K562 (cell line): ENCODE data around the gene AP1G2. TPM values are rescaled to one million over a fixed set of nuclear protein-coding genes. Genes with fewer than 3 reads are reported as not detected.

Experiments
- ARHGAP35 ChIP-seq: fragments of 450-650 bp; IDR thresholded peaks from 2 replicates; pipeline ENCODE4 v1.6.1; 2018; ENCODE audit not compliant: partially characterized antibody
- CBX3 ChIP-seq, 2 experiments: IDR thresholded peaks; 1 replicate in 1 of 2; 2 replicates in 1 of 2; pipeline ENCODE4 v1.6.1; 2012; ENCODE audit warnings: inconsistent platforms in 2 of 2, low read length in 2 of 2, borderline replicate concordance in 1 of 2, control low read depth in 1 of 2
- DACH1 ChIP-seq: fragments of 450-650 bp; IDR thresholded peaks from 2 replicates; pipeline ENCODE4 v1.6.1; 2018; ENCODE audit not compliant: partially characterized antibody
- E2F3 ChIP-seq: fragments of 250-450 bp; sonication (Bioruptor Pico); IDR thresholded peaks from 2 replicates; pipeline ENCODE4 v1.4.0; 2020; ENCODE audit warnings: mild to moderate bottlenecking
- JUN ChIP-seq, 2 experiments: sonication (generic) in 1 of 2; formaldehyde crosslinking in 1 of 2; IDR thresholded peaks; 2 replicates each; pipeline versions ENCODE4 v1.6.1 to v1.8.0; 2012 to 2022; ENCODE audit warnings: borderline replicate concordance in 2 of 2, mild to moderate bottlenecking in 2 of 2, improper control_type of control experiment in 1 of 2, low read depth in 1 of 2, low read length in 1 of 2, missing genetic modification reagents in 1 of 2
- RBM22 ChIP-seq: fragments of 200-400 bp; formaldehyde crosslinking; IDR thresholded peaks from 2 replicates; pipeline ENCODE4 v1.6.1; 2018; ENCODE audit warnings: low read length, low read depth; ENCODE audit not compliant: poor library complexity, severe bottlenecking
- SUPT5H ChIP-seq: fragments of 450-650 bp; IDR thresholded peaks from 2 replicates; pipeline ENCODE4 v1.6.1; 2016
- ZNF584 ChIP-seq: fragments of 200-800 bp; sonication (Bioruptor generic); IDR thresholded peaks from 2 replicates; pipeline ENCODE4 v1.6.1; 2016; ENCODE audit warnings: low read depth, mild to moderate bottlenecking, missing genetic modification characterization, missing compliant biosample characterization
- polyA plus RNA-seq, 8 experiments: library from polyadenylated mRNA; depleted of rRNA in 4 of 8; stranded (reverse) in 5 of 8; unstranded in 3 of 8; fragments of >200 nt; fragmentation: Nextera tagmentation in 2 of 8; fragmentation: Illumina TruSeq in 1 of 8; extraction: Ambion mirVana in 2 of 8; extraction: Trizol in 1 of 8; gene quantifications; 2 replicates each; pipeline versions ENCODE4 v1.2.1 to v1.2.3, GENCODE V29; 2011 to 2014; ENCODE audit warnings: inconsistent platforms in 1 of 8, missing spikeins in 1 of 8
- total RNA-seq, 7 experiments: library from RNA; depleted of rRNA in 6 of 7; stranded (reverse); fragments of >200 nt in 6 of 7; fragmentation: Illumina TruSeq in 2 of 7; extraction: Trizol in 2 of 7; gene quantifications; 2 replicates each; pipeline versions ENCODE4 v1.2.1 to v1.2.3, GENCODE V29; 2011 to 2021; ENCODE audit warnings: low replicate concordance in 1 of 7
- TF ChIP-seq, protein P1 (sequence below), 2 experiments: IDR thresholded peaks; 2 replicates each; pipeline ENCODE4 v1.6.1; 2012; ENCODE audit warnings: improper control_type of control experiment in 2 of 2, low read depth in 2 of 2, low read length in 2 of 2, borderline replicate concordance in 1 of 2
- TF ChIP-seq, protein P2 (sequence below): fragments of 450-650 bp; IDR thresholded peaks from 2 replicates; pipeline ENCODE4 v1.6.1; 2016; ENCODE audit warnings: borderline replicate concordance
- TF ChIP-seq, protein P3 (sequence below): fragments of 450-650 bp; IDR thresholded peaks from 2 replicates; pipeline ENCODE4 v1.6.1; 2016; ENCODE audit warnings: missing biosample characterization, missing genetic modification characterization
- TF ChIP-seq, protein P4 (sequence below): sonication (generic); formaldehyde crosslinking; IDR thresholded peaks from 2 replicates; pipeline ENCODE4 v1.8.0; 2022; ENCODE audit warnings: mild to moderate bottlenecking, missing genetic modification reagents, borderline replicate concordance
- TF ChIP-seq, protein P5 (sequence below): fragments of 250-450 bp; sonication (Bioruptor Pico); IDR thresholded peaks from 2 replicates; pipeline ENCODE4 v1.8.0; 2022; ENCODE audit warnings: inconsistent platforms
- TF ChIP-seq, protein P6 (sequence below), 2 experiments: fragments of 450-650 bp; IDR thresholded peaks; 2 replicates each; pipeline ENCODE4 v1.6.1; 2016

AP1G2 gene
- total and polyA plus RNA-seq, 9 of the 15 experiments (the other 6 are each of a cell fraction or from before 2014, with no cell fraction given): 19.1 to 83.5 (median 33.3) TPM

DNA sequence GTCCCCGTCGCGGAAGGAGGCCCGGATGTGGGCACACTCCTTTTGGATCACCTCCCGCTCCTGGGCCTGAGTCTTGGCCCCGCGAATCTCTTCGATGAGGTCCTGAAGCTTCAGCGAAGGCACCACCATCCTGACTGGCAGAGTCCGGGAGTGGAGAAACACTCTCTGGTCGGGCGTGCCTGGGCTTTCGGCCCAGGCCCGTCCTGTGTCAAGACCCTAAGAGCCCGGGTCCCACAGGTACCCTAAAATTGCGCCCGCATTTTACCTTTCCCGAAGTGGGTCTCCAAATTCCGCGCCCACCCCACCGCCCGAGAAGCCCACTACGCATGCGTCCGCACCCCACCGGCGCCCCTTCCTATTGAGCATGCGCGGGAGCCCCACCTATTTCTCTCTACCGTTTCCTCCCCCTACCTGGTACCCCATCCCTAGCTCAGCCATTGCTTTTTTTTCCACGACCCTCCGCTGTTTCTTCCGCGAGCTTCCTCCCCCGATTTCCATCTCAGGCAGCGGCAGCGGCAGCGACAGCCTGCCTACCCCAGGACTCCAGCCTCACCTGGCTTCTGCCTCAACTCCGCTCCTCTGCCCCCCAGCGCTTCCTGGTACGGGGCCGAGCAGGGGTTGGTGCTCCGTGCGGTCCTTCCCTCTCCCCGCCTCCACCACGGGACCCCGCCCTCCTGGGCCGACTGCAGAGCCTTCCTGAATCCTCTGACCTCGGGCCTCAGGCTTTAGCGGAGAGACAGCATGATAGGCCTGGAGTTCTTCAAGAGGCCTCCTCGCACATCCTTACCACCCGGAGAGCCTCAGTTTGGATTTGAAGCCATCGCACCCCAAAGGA, at the start of gene AP1G2 (continued):
- TF ChIP-seq, protein P1, sequence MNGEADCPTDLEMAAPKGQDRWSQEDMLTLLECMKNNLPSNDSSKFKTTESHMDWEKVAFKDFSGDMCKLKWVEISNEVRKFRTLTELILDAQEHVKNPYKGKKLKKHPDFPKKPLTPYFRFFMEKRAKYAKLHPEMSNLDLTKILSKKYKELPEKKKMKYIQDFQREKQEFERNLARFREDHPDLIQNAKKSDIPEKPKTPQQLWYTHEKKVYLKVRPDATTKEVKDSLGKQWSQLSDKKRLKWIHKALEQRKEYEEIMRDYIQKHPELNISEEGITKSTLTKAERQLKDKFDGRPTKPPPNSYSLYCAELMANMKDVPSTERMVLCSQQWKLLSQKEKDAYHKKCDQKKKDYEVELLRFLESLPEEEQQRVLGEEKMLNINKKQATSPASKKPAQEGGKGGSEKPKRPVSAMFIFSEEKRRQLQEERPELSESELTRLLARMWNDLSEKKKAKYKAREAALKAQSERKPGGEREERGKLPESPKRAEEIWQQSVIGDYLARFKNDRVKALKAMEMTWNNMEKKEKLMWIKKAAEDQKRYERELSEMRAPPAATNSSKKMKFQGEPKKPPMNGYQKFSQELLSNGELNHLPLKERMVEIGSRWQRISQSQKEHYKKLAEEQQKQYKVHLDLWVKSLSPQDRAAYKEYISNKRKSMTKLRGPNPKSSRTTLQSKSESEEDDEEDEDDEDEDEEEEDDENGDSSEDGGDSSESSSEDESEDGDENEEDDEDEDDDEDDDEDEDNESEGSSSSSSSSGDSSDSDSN (IDR thresholded peaks at IDR 0.05; ENCODE audit: borderline replicate concordance in 1 of 2, low read depth in 2 of 2, low read length in 2 of 2): no peak
- TF ChIP-seq, protein P2, sequence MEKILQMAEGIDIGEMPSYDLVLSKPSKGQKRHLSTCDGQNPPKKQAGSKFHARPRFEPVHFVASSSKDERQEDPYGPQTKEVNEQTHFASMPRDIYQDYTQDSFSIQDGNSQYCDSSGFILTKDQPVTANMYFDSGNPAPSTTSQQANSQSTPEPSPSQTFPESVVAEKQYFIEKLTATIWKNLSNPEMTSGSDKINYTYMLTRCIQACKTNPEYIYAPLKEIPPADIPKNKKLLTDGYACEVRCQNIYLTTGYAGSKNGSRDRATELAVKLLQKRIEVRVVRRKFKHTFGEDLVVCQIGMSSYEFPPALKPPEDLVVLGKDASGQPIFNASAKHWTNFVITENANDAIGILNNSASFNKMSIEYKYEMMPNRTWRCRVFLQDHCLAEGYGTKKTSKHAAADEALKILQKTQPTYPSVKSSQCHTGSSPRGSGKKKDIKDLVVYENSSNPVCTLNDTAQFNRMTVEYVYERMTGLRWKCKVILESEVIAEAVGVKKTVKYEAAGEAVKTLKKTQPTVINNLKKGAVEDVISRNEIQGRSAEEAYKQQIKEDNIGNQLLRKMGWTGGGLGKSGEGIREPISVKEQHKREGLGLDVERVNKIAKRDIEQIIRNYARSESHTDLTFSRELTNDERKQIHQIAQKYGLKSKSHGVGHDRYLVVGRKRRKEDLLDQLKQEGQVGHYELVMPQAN: peak; percentile 66; the same call in 1 of the 2 replicates
- TF ChIP-seq E2F3 (CRISPR knock-in tag): no peak
- no peak for TF ChIP-seq ARHGAP35
- TF ChIP-seq CBX3 (IDR thresholded peaks at IDR 0.05; ENCODE audit: borderline replicate concordance in 1 of 2, low read length in 2 of 2): no peak
- TF ChIP-seq DACH1: no peak
- no peak for TF ChIP-seq JUN (IDR thresholded peaks at IDR 0.05; ENCODE audit: borderline replicate concordance, low read depth, low read length)
- no peak for TF ChIP-seq JUN (CRISPR knock-in tag; IDR thresholded peaks at IDR 0.05; ENCODE audit: borderline replicate concordance)
- TF ChIP-seq RBM22: no peak
- TF ChIP-seq, protein P3, sequence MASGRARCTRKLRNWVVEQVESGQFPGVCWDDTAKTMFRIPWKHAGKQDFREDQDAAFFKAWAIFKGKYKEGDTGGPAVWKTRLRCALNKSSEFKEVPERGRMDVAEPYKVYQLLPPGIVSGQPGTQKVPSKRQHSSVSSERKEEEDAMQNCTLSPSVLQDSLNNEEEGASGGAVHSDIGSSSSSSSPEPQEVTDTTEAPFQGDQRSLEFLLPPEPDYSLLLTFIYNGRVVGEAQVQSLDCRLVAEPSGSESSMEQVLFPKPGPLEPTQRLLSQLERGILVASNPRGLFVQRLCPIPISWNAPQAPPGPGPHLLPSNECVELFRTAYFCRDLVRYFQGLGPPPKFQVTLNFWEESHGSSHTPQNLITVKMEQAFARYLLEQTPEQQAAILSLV (tag): no peak
- TF ChIP-seq SUPT5H: peak; percentile 86
- TF ChIP-seq ZNF584 (CRISPR knock-in tag): no peak
- TF ChIP-seq, protein P4, sequence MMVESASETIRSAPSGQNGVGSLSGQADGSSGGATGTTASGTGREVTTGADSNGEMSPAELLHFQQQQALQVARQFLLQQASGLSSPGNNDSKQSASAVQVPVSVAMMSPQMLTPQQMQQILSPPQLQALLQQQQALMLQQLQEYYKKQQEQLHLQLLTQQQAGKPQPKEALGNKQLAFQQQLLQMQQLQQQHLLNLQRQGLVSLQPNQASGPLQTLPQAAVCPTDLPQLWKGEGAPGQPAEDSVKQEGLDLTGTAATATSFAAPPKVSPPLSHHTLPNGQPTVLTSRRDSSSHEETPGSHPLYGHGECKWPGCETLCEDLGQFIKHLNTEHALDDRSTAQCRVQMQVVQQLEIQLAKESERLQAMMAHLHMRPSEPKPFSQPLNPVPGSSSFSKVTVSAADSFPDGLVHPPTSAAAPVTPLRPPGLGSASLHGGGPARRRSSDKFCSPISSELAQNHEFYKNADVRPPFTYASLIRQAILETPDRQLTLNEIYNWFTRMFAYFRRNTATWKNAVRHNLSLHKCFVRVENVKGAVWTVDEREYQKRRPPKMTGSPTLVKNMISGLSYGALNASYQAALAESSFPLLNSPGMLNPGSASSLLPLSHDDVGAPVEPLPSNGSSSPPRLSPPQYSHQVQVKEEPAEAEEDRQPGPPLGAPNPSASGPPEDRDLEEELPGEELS (CRISPR knock-in tag): no peak
- TF ChIP-seq, protein P5, sequence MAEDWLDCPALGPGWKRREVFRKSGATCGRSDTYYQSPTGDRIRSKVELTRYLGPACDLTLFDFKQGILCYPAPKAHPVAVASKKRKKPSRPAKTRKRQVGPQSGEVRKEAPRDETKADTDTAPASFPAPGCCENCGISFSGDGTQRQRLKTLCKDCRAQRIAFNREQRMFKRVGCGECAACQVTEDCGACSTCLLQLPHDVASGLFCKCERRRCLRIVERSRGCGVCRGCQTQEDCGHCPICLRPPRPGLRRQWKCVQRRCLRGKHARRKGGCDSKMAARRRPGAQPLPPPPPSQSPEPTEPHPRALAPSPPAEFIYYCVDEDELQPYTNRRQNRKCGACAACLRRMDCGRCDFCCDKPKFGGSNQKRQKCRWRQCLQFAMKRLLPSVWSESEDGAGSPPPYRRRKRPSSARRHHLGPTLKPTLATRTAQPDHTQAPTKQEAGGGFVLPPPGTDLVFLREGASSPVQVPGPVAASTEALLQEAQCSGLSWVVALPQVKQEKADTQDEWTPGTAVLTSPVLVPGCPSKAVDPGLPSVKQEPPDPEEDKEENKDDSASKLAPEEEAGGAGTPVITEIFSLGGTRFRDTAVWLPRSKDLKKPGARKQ: no peak
- TF ChIP-seq, protein P6, sequence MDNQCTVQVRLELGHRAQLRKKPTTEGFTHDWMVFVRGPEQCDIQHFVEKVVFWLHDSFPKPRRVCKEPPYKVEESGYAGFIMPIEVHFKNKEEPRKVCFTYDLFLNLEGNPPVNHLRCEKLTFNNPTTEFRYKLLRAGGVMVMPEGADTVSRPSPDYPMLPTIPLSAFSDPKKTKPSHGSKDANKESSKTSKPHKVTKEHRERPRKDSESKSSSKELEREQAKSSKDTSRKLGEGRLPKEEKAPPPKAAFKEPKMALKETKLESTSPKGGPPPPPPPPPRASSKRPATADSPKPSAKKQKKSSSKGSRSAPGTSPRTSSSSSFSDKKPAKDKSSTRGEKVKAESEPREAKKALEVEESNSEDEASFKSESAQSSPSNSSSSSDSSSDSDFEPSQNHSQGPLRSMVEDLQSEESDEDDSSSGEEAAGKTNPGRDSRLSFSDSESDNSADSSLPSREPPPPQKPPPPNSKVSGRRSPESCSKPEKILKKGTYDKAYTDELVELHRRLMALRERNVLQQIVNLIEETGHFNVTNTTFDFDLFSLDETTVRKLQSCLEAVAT (IDR thresholded peaks at IDR 0.05): no peak
